Testis (tissue), 3 donors: Measurements from ENCODE around the gene DDX49. TPM values are rescaled to one million over a fixed set of nuclear protein-coding genes. Genes with fewer than 3 reads are reported as not detected.

Source experiments
- DNase-seq: peaks from one replicate; pipeline ENCODE4 v3.0.0-alpha.2; 2019
- H3K27ac ChIP-seq, 2 donors: fragments of 200-600 bp; sonication (generic); one replicate each; pipeline ENCODE4 v1.5.1; 2019
- H3K27me3 ChIP-seq: fragments of 200-600 bp; sonication (generic); one replicate; pipeline ENCODE4 v1.5.1; 2019
- H3K36me3 ChIP-seq: fragments of 200-600 bp; sonication (generic); one replicate; pipeline ENCODE4 v1.5.1; 2017; ENCODE audit warnings: low read depth; ENCODE audit errors: missing control alignments
- H3K4me1 ChIP-seq: fragments of 200-600 bp; sonication (generic); one replicate; pipeline ENCODE4 v1.5.1; 2019
- H3K4me3 ChIP-seq, 2 donors: fragments of 200-600 bp; sonication (generic); one replicate each; pipeline ENCODE4 v1.5.1; 2017 to 2019
- H3K9me3 ChIP-seq: fragments of 200-600 bp; sonication (generic); one replicate; pipeline ENCODE4 v1.5.1; 2017
- CTCF ChIP-seq, 3 experiments: fragments of 450-650 bp in 2 of 3; fragments of 200-600 bp in 1 of 3; sonication (generic) in 1 of 3; IDR thresholded peaks; one replicate each; pipeline ENCODE4 v1.5.1; 2016 to 2019; ENCODE audit warnings: antibody characterized with exemption in 3 of 3, mild to moderate bottlenecking in 2 of 3, moderate library complexity in 1 of 3
- POLR2A ChIP-seq: fragments of 450-650 bp; IDR thresholded peaks from one replicate; pipeline ENCODE4 v1.6.1; 2017; ENCODE audit warnings: antibody characterized with exemption, mild to moderate bottlenecking, moderate library complexity
- WGBS, 2 donors: methylation state at CpG; one replicate each; pipeline ENCODE4 v1.1.5; 2018; 5-methylcytosine and 5-hydroxymethylcytosine counted together
- intact Hi-C: fragments of 100-400 bp; cut with DNase I; formaldehyde crosslinking; loops from one replicate; pipeline ENCODE4 v1.15.1; 2023; ENCODE audit warnings: low total_unique reads
- polyA plus RNA-seq: library from polyadenylated mRNA; stranded (reverse); fragments of 350-450 nt; fragmentation: Illumina TruSeq; extraction: RNeasy Lipid Tissue Mini Kit (QIAGEN cat#74804); gene quantifications from one replicate; pipeline ENCODE4 v1.2.3, GENCODE V29; 2014; ENCODE audit warnings: low read depth, low replicate concordance; ENCODE audit not compliant: insufficient read depth
- total RNA-seq, 2 donors: library from RNA; depleted of rRNA; stranded (reverse); fragments of >200 nt; gene quantifications; one replicate each; pipeline ENCODE4 v1.2.3, GENCODE V29; 2016

The DDX49 gene
- total and polyA plus RNA-seq, 3 donors from 2014 or later = 65.6 to 95.6 (median 84.8) TPM

- no peaks in the 10 kb centered on the region for H3K36me3 ChIP-seq
- DNase-seq = no peak
Observed at GRCh38 chr19:18941628-18942354, 22.3 kb downstream of the DDX49 start.

GRCh38 chr19:18942692-18943091, 23.2 kb downstream of the DDX49 start:
- intact Hi-C loops = no loop called here
- no peak for DNase-seq
- Histone ChIP-seq H3K36me3 (no peaks in the 10 kb centered on the region), H3K27ac (no peak overlapping the region), H3K4me1 (peaks cover 9% of the 10 kb centered on the region), H3K4me3 (no peak overlapping the region), H3K9me3 (no peaks in the 10 kb centered on the region), H3K27me3 (no peaks in the 10 kb centered on the region)
- WGBS, 2 donors = 89% methylated on average over 6 of the region's 6 CpGs
- no peak for TF ChIP-seq CTCF (IDR thresholded peaks at IDR 0.05)
- TF ChIP-seq POLR2A = no peak

More at GRCh38 chr19:18941628-18942354, 22.3 kb downstream of the DDX49 start:
- intact Hi-C loops = no loop called here
- Histone ChIP-seq H3K4me3 (no peak overlapping the region), H3K4me1 (peaks cover 9% of the 10 kb centered on the region), H3K27ac (no peak overlapping the region), H3K9me3 (no peaks in the 10 kb centered on the region), H3K27me3 (no peaks in the 10 kb centered on the region)
- WGBS, 2 donors = 43 to 51% methylated on average over 18 of the region's 18 CpGs
- no peak for TF ChIP-seq POLR2A
- no peak for TF ChIP-seq CTCF (IDR thresholded peaks at IDR 0.05)

GRCh38 chr19:18943465-18943864, 23.9 kb downstream of the DDX49 start:
- intact Hi-C loops = no loop called here
- 84 to 90% methylated on average over 4 of the region's 4 CpGs for WGBS, 2 donors
- peaks cover 9% of the 10 kb centered on the region for H3K4me1 ChIP-seq

GRCh38 chr19:18945297-18945696, 25.8 kb downstream of the DDX49 start:
- H3K27ac ChIP-seq = no peak overlapping the region
- H3K4me1 ChIP-seq = no peaks in the 10 kb centered on the region
- no peak for DNase-seq
- intact Hi-C loops = no loop called here
- H3K4me3 ChIP-seq = no peak overlapping the region
- H3K9me3 ChIP-seq = no peaks in the 10 kb centered on the region
- no peaks in the 10 kb centered on the region for H3K27me3 ChIP-seq
- H3K36me3 ChIP-seq = no peaks in the 10 kb centered on the region
- TF ChIP-seq CTCF (IDR thresholded peaks at IDR 0.05) = no peak
- TF ChIP-seq POLR2A = no peak
- WGBS, 2 donors = 90 to 92% methylated on average over 9 of the region's 9 CpGs

More at GRCh38 chr19:18943465-18943864, 23.9 kb downstream of the DDX49 start:
- H3K36me3 ChIP-seq = no peaks in the 10 kb centered on the region
- no peak overlapping the region for H3K4me3 ChIP-seq
- DNase-seq = no peak
- H3K27ac ChIP-seq = no peak overlapping the region
- H3K27me3 ChIP-seq = no peaks in the 10 kb centered on the region
- TF ChIP-seq CTCF (IDR thresholded peaks at IDR 0.05) (no peak), POLR2A (no peak)
- H3K9me3 ChIP-seq = no peaks in the 10 kb centered on the region

- DNase-seq = no peak
- H3K9me3 ChIP-seq = no peaks in the 10 kb centered on the region
- no peak overlapping the region for H3K27ac ChIP-seq
- H3K4me3 ChIP-seq = no peak overlapping the region
- H3K27me3 ChIP-seq = no peaks in the 10 kb centered on the region
- H3K36me3 ChIP-seq = no peaks in the 10 kb centered on the region
- no peaks in the 10 kb centered on the region for H3K4me1 ChIP-seq
- intact Hi-C loops = no loop called here
- TF ChIP-seq CTCF (IDR thresholded peaks at IDR 0.05) = no peak
- no peak for TF ChIP-seq POLR2A
Observed at GRCh38 chr19:18946335-18946734, 26.8 kb downstream of the DDX49 start.
